Ramos (cell line): Measurements from ENCODE around the gene ANP32E.

Source experiments
- in situ Hi-C: fragments of 300-500 bp; cut with MboI; formaldehyde crosslinking; loops from one replicate; pipeline ENCODE4 v1.14.3; 2022; ENCODE audit warnings: low sequenced_read_pairs; ENCODE audit not compliant: unreplicated experiment

ANP32E gene

GRCh38 chr1:150178548-150178947, 57.4 kb downstream of the ANP32E start:
- in situ Hi-C loops: no loop called here

DNA sequence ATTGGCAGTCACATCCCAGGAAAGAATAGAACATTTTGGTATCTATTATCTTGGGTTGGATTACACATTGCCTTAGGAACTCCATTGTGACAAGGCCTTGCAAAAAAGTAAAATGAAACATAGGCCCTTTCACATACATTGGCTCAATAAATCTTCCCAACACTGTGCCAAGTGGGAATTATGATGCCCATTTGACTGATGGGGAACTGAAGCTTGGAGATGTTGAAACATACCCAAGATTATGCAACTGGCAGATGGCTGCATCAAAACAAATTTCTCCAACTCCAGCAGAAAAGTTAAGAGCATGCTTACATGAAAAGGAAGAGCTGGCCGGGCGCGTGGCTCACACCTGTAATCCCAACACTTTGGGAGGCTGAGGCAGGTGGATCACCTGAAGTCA, 59.3 kb downstream of the ANP32E start:
- in situ Hi-C loops: no loop called here

DNA sequence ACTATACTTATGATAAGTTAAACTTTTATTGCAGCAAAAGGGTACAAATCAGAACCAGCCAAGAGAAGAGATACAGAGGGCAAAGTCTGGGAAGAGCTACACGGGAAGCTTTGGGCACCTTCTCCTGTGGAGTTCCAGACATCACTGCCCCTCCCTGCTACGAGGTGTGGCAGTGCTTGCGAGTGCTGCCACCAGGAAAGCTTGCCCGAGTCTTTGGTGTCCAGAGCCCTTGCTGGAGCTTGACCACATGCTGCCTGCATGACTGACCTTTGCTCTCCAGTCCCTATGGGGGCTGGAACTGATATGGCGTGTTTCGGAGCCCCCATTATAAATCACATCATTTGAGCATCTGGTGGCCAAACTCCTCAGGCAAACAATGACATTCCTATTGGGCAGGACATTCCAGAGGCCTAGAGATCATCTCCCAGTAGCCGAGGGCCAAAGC, 62.7 kb downstream of the ANP32E start:
- in situ Hi-C loops: no loop called here

DNA sequence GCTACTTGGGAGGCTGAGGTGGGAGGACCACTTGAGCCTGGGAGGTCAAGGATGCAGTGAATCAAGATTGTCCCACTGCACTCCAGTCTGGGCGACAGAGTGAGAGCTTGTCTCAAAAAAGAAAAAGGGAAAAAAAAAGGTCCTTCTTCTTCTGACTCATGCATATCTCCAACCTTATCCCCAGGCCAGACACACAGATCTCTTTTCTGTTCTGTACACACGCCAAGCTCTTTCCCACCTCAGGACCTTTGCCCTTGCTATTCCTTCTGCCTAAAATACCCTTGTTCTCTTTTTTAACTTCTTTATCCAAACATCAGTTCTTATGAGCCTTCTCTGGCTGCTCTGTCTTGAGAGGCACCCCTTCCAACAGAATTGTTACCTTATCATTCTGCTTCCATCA, 64.1 kb downstream of the ANP32E start:
- in situ Hi-C loops: no loop called here

- in situ Hi-C loops: loop anchor here (5.0 kb wide), 2 partner anchors 87 to 202 kb away; no protein-coding TSS in a partner anchor
These were observed 66.8 kb downstream of the ANP32E start for GRCh38 chr1:150168960-150169601.
